ENCODE data around the gene TMTC2.

TMTC2 gene

GRCh38 chr12:82765971-82766705 is 79.4 kb downstream of the TMTC2 start:
- no peak overlapping the region for H3K4me3 Mint-ChIP-seq
- peaks cover 0 to 1% of the 10 kb centered on the region in 2 donors for H3K36me3 Mint-ChIP-seq
- H3K27me3 Mint-ChIP-seq = no peaks in the 10 kb centered on the region

GRCh38 chr12:82774666-82775065 is 88.0 kb downstream of the TMTC2 start:
- H3K4me3 Mint-ChIP-seq = no peak overlapping the region
- no peaks in the 10 kb centered on the region for H3K36me3 Mint-ChIP-seq
- no peaks in the 10 kb centered on the region for H3K4me1 Mint-ChIP-seq
- no peak for ATAC-seq (replicated peaks)
- H3K27ac Mint-ChIP-seq = no peak overlapping the region
- no peak for DNase-seq
- no peaks in the 10 kb centered on the region for H3K9me3 Mint-ChIP-seq
- no peaks in the 10 kb centered on the region for H3K27me3 Mint-ChIP-seq

More at GRCh38 chr12:82765971-82766705, 79.4 kb downstream of the TMTC2 start:
- DNase-seq (no peak), ATAC-seq (replicated peaks) (no peak)
- H3K27ac Mint-ChIP-seq = no peak overlapping the region
- no peaks in the 10 kb centered on the region for H3K4me1 Mint-ChIP-seq
- no peaks in the 10 kb centered on the region for H3K9me3 Mint-ChIP-seq

GRCh38 chr12:82780517-82780916 is 93.8 kb downstream of the TMTC2 start:
- Mint-ChIP-seq H3K9me3 (no peaks in the 10 kb centered on the region), H3K4me3 (no peak overlapping the region)
- DNase-seq = no peak

GRCh38 chr12:82781309-82781997 is 94.7 kb downstream of the TMTC2 start:
- Mint-ChIP-seq H3K4me3 (no peak overlapping the region), H3K4me1 (no peaks in the 10 kb centered on the region), H3K27me3 (no peaks in the 10 kb centered on the region), H3K36me3 (no peaks in the 10 kb centered on the region), H3K27ac (no peak overlapping the region), H3K9me3 (no peaks in the 10 kb centered on the region)
- ATAC-seq (replicated peaks) = no peak
- DNase-seq = no peak

More at GRCh38 chr12:82780517-82780916, 93.8 kb downstream of the TMTC2 start:
- no peak for ATAC-seq (replicated peaks)
- H3K27ac Mint-ChIP-seq = no peak overlapping the region
- H3K27me3 Mint-ChIP-seq = no peaks in the 10 kb centered on the region
- H3K36me3 Mint-ChIP-seq = no peaks in the 10 kb centered on the region
- H3K4me1 Mint-ChIP-seq = no peaks in the 10 kb centered on the region

- H3K4me1 Mint-ChIP-seq = no peaks in the 10 kb centered on the region
- ATAC-seq (replicated peaks) = no peak
- no peak overlapping the region for H3K27ac Mint-ChIP-seq
- no peak overlapping the region for H3K4me3 Mint-ChIP-seq
- H3K27me3 Mint-ChIP-seq = no peaks in the 10 kb centered on the region
- no peaks in the 10 kb centered on the region for H3K36me3 Mint-ChIP-seq
- no peaks in the 10 kb centered on the region for H3K9me3 Mint-ChIP-seq
- no peak for DNase-seq
Observed at GRCh38 chr12:82783435-82783834, 96.7 kb downstream of the TMTC2 start.

GRCh38 chr12:82787016-82787415 is 100.3 kb downstream of the TMTC2 start:
- Mint-ChIP-seq H3K4me1 (no peaks in the 10 kb centered on the region), H3K4me3 (no peak overlapping the region), H3K36me3 (no peaks in the 10 kb centered on the region), H3K9me3 (no peaks in the 10 kb centered on the region), H3K27ac (no peak overlapping the region), H3K27me3 (no peaks in the 10 kb centered on the region)
- ATAC-seq (replicated peaks) (no peak), DNase-seq (no peak)

- ATAC-seq (replicated peaks) = no peak
- Mint-ChIP-seq H3K4me3 (no peak overlapping the region), H3K36me3 (no peaks in the 10 kb centered on the region), H3K27ac (no peak overlapping the region), H3K9me3 (no peaks in the 10 kb centered on the region), H3K27me3 (no peaks in the 10 kb centered on the region), H3K4me1 (no peaks in the 10 kb centered on the region)
- DNase-seq = no peak
Observed at GRCh38 chr12:82788594-82788993, 101.9 kb downstream of the TMTC2 start.

- Mint-ChIP-seq H3K4me1 (no peaks in the 10 kb centered on the region), H3K27ac (no peak overlapping the region), H3K36me3 (no peaks in the 10 kb centered on the region), H3K9me3 (no peaks in the 10 kb centered on the region), H3K27me3 (no peaks in the 10 kb centered on the region), H3K4me3 (no peak overlapping the region)
- no peak for DNase-seq
- no peak for ATAC-seq (replicated peaks)
Observed at GRCh38 chr12:82789674-82790073, 103.0 kb downstream of the TMTC2 start.

- Mint-ChIP-seq H3K36me3 (no peaks in the 10 kb centered on the region), H3K4me3 (no peak overlapping the region), H3K4me1 (no peaks in the 10 kb centered on the region), H3K27ac (no peak overlapping the region), H3K27me3 (no peaks in the 10 kb centered on the region), H3K9me3 (no peaks in the 10 kb centered on the region)
- DNase-seq (no peak), ATAC-seq (replicated peaks) (no peak)
Observed at GRCh38 chr12:82793751-82794281, 107.1 kb downstream of the TMTC2 start.

- ATAC-seq (replicated peaks) (no peak), DNase-seq (no peak)
- no peak overlapping the region for H3K27ac Mint-ChIP-seq
- H3K4me3 Mint-ChIP-seq = no peak overlapping the region
- peaks cover 3 to 4% of the 10 kb centered on the region in 2 donors for H3K9me3 Mint-ChIP-seq
- peaks cover 0 to 2% of the 10 kb centered on the region in 2 donors for H3K36me3 Mint-ChIP-seq
- no peaks in the 10 kb centered on the region for H3K4me1 Mint-ChIP-seq
- no peaks in the 10 kb centered on the region for H3K27me3 Mint-ChIP-seq
Observed at GRCh38 chr12:82797480-82797879, 110.8 kb downstream of the TMTC2 start.

- ATAC-seq (replicated peaks) = no peak
- Mint-ChIP-seq H3K36me3 (peaks cover 0 to 2% of the 10 kb centered on the region in 2 donors), H3K27me3 (no peaks in the 10 kb centered on the region), H3K4me3 (no peak overlapping the region), H3K4me1 (no peaks in the 10 kb centered on the region), H3K27ac (no peak overlapping the region), H3K9me3 (peaks cover 3 to 4% of the 10 kb centered on the region in 2 donors)
- no peak for DNase-seq
Observed at GRCh38 chr12:82800185-82800584, 113.5 kb downstream of the TMTC2 start.

- H3K4me1 Mint-ChIP-seq = no peaks in the 10 kb centered on the region
- H3K27ac Mint-ChIP-seq = no peak overlapping the region
- H3K4me3 Mint-ChIP-seq = no peak overlapping the region
- no peak for ATAC-seq (replicated peaks)
- peaks cover 4 to 5% of the 10 kb centered on the region in 2 donors for H3K9me3 Mint-ChIP-seq
- H3K36me3 Mint-ChIP-seq = peaks cover 0 to 2% of the 10 kb centered on the region in 2 donors
- H3K27me3 Mint-ChIP-seq = no peaks in the 10 kb centered on the region
- no peak for DNase-seq
Observed at GRCh38 chr12:82801951-82802610, 115.4 kb downstream of the TMTC2 start.

- Mint-ChIP-seq H3K9me3 (peaks cover 4 to 5% of the 10 kb centered on the region in 2 donors), H3K4me1 (no peaks in the 10 kb centered on the region), H3K4me3 (no peak overlapping the region), H3K27ac (no peak overlapping the region), H3K36me3 (peaks cover 0 to 2% of the 10 kb centered on the region in 2 donors), H3K27me3 (no peaks in the 10 kb centered on the region)
- no peak for DNase-seq
- ATAC-seq (replicated peaks) = no peak
Observed at GRCh38 chr12:82803201-82803600, 116.5 kb downstream of the TMTC2 start.

GRCh38 chr12:82804601-82805000 is 117.9 kb downstream of the TMTC2 start:
- Mint-ChIP-seq H3K9me3 (peaks cover 4 to 5% of the 10 kb centered on the region in 2 donors), H3K27me3 (no peaks in the 10 kb centered on the region), H3K4me3 (no peak overlapping the region), H3K27ac (no peak overlapping the region), H3K36me3 (peaks cover 0 to 2% of the 10 kb centered on the region in 2 donors), H3K4me1 (no peaks in the 10 kb centered on the region)
- DNase-seq (no peak), ATAC-seq (replicated peaks) (no peak)

Data from stimulated activated naive B cell treated with anti-CD40 and anti-IgM and Interleukin-4, amounts not matched to agents 10 μg/mL and 1 μg/mL and 100 μg/mL, for 72 hours (primary cell).